Measurements from ENCODE around the gene SEMA3C.

The SEMA3C gene

GRCh38 chr7:80771523-80771922, 147.3 kb downstream of the SEMA3C start:
- Histone ChIP-seq H3K36me3 (ENCODE audit: insufficient read depth, low read length) (no peaks in the 10 kb centered on the region), H3K79me2 (ENCODE audit: insufficient read depth, low read length) (no peaks in the 10 kb centered on the region), H3K9ac (ENCODE audit: low read depth, low read length, poor library complexity, severe bottlenecking) (no peak overlapping the region), H3K9me2 (replicated peaks; ENCODE audit: low read depth, low read length) (no peaks in the 10 kb centered on the region), H2AFZ (ENCODE audit: low read length) (no peak overlapping the region), H3K4me3 (ENCODE audit: low read length, poor library complexity, severe bottlenecking) (no peak overlapping the region), H4K20me1 (ENCODE audit: insufficient read depth, low read length, poor library complexity, severe bottlenecking) (no peaks in the 10 kb centered on the region), H3K27me3 (ENCODE audit: insufficient read depth, low read length, poor library complexity, severe bottlenecking) (no peaks in the 10 kb centered on the region), H3F3A (ENCODE audit: low read depth) (no peaks in the 10 kb centered on the region), H3K4me1 (ENCODE audit: insufficient read depth, low read length, poor library complexity, severe bottlenecking) (no peaks in the 10 kb centered on the region), H3K4me2 (ENCODE audit: low read depth, low read length, poor library complexity, severe bottlenecking) (no peak overlapping the region), H3K9me3 (ENCODE audit: insufficient read depth, low read depth, low read length) (no peaks in the 10 kb centered on the region)
- TF ChIP-seq CTCF (conservative IDR thresholded peaks at IDR 0.05; ENCODE audit: low read length) = no peak
- no peak for TF ChIP-seq EZH2phosphoT487 (IDR thresholded peaks at IDR 0.05; ENCODE audit: borderline replicate concordance)

GRCh38 chr7:80770675-80771081, 148.2 kb downstream of the SEMA3C start:
- no peak overlapping the region for H3K4me2 ChIP-seq (ENCODE audit: low read depth, low read length, poor library complexity, severe bottlenecking)
- no peaks in the 10 kb centered on the region for H3K4me1 ChIP-seq (ENCODE audit: insufficient read depth, low read length, poor library complexity, severe bottlenecking)
- no peak for TF ChIP-seq EZH2phosphoT487 (IDR thresholded peaks at IDR 0.05; ENCODE audit: borderline replicate concordance)
- no peak for TF ChIP-seq CTCF (conservative IDR thresholded peaks at IDR 0.05; ENCODE audit: low read length)
- H3K9ac ChIP-seq (ENCODE audit: low read depth, low read length, poor library complexity, severe bottlenecking) = no peak overlapping the region
- H4K20me1 ChIP-seq (ENCODE audit: insufficient read depth, low read length, poor library complexity, severe bottlenecking) = no peaks in the 10 kb centered on the region
- no peaks in the 10 kb centered on the region for H3K9me2 ChIP-seq (replicated peaks; ENCODE audit: low read depth, low read length)
- no peaks in the 10 kb centered on the region for H3K27me3 ChIP-seq (ENCODE audit: insufficient read depth, low read length, poor library complexity, severe bottlenecking)
- H3K79me2 ChIP-seq (ENCODE audit: insufficient read depth, low read length) = no peaks in the 10 kb centered on the region
- no peaks in the 10 kb centered on the region for H3K9me3 ChIP-seq (ENCODE audit: insufficient read depth, low read depth, low read length)
- no peak overlapping the region for H3K4me3 ChIP-seq (ENCODE audit: low read length, poor library complexity, severe bottlenecking)
- no peaks in the 10 kb centered on the region for H3F3A ChIP-seq (ENCODE audit: low read depth)
- peak overlapping the region; percentile 24; the same call in 1 of the 2 replicates for H2AFZ ChIP-seq (ENCODE audit: low read length)
- no peaks in the 10 kb centered on the region for H3K36me3 ChIP-seq (ENCODE audit: insufficient read depth, low read length)

- peak overlapping the region; percentile 24; the same call in 1 of the 2 replicates for H2AFZ ChIP-seq (ENCODE audit: low read length)
- TF ChIP-seq EZH2phosphoT487 (IDR thresholded peaks at IDR 0.05; ENCODE audit: borderline replicate concordance) (no peak), CTCF (conservative IDR thresholded peaks at IDR 0.05; ENCODE audit: low read length) (no peak)
- H3K36me3 ChIP-seq (ENCODE audit: insufficient read depth, low read length) = no peaks in the 10 kb centered on the region
- no peak overlapping the region for H3K4me2 ChIP-seq (ENCODE audit: low read depth, low read length, poor library complexity, severe bottlenecking)
- H3K4me1 ChIP-seq (ENCODE audit: insufficient read depth, low read length, poor library complexity, severe bottlenecking) = no peaks in the 10 kb centered on the region
- no peak overlapping the region for H3K9ac ChIP-seq (ENCODE audit: low read depth, low read length, poor library complexity, severe bottlenecking)
- H4K20me1 ChIP-seq (ENCODE audit: insufficient read depth, low read length, poor library complexity, severe bottlenecking) = no peaks in the 10 kb centered on the region
- no peak overlapping the region for H3K4me3 ChIP-seq (ENCODE audit: low read length, poor library complexity, severe bottlenecking)
- no peaks in the 10 kb centered on the region for H3K79me2 ChIP-seq (ENCODE audit: insufficient read depth, low read length)
- no peaks in the 10 kb centered on the region for H3F3A ChIP-seq (ENCODE audit: low read depth)
- H3K9me3 ChIP-seq (ENCODE audit: insufficient read depth, low read depth, low read length) = no peaks in the 10 kb centered on the region
- no peaks in the 10 kb centered on the region for H3K9me2 ChIP-seq (replicated peaks; ENCODE audit: low read depth, low read length)
- no peaks in the 10 kb centered on the region for H3K27me3 ChIP-seq (ENCODE audit: insufficient read depth, low read length, poor library complexity, severe bottlenecking)
Measured at GRCh38 chr7:80770061-80770460, 148.8 kb downstream of the SEMA3C start.

All from Loucy (cell line).